Activated naive CD8-positive, alpha-beta T cell treated with anti-CD3 and anti-CD28 coated beads for 36 hours (primary cell): ENCODE data around the gene MUC20. TPM values are rescaled to one million over a fixed set of nuclear protein-coding genes. Genes with fewer than 3 reads are reported as not detected.
A peak's percentile ranks its signal among the peaks of the same experiment; 100 is the strongest.
"Not testable (repeated sequence)": the region's sequence is repeated elsewhere in the genome, so short reads cannot be mapped to it uniquely, and the experiment has no call there.

Source experiments
- DNase-seq: peaks from one replicate; pipeline ENCODE4 v3.0.0; 2021
- H3K27ac Mint-ChIP-seq: one replicate; pipeline ENCODE4 v1.8.0; 2022; ENCODE audit warnings: mild to moderate bottlenecking, moderate library complexity, mixed read lengths
- H3K27me3 Mint-ChIP-seq: one replicate; pipeline ENCODE4 v1.8.0; 2022; ENCODE audit warnings: mild to moderate bottlenecking, mixed read lengths
- H3K36me3 Mint-ChIP-seq: one replicate; pipeline ENCODE4 v1.8.0; 2021; ENCODE audit warnings: mild to moderate bottlenecking, mixed read lengths
- H3K4me1 Mint-ChIP-seq: one replicate; pipeline ENCODE4 v1.8.0; 2021; ENCODE audit warnings: mixed read lengths
- H3K4me3 Mint-ChIP-seq: one replicate; pipeline ENCODE4 v1.8.0; 2022; ENCODE audit warnings: mild to moderate bottlenecking, moderate library complexity, mixed read lengths
- H3K9me3 Mint-ChIP-seq: one replicate; pipeline ENCODE4 v1.8.0; 2022; ENCODE audit warnings: mixed read lengths
- total RNA-seq, 2 experiments: library from RNA; stranded (reverse); gene quantifications; one replicate each; pipeline ENCODE4 v1.2.3, GENCODE V29; 2021

The MUC20 gene, protein sequence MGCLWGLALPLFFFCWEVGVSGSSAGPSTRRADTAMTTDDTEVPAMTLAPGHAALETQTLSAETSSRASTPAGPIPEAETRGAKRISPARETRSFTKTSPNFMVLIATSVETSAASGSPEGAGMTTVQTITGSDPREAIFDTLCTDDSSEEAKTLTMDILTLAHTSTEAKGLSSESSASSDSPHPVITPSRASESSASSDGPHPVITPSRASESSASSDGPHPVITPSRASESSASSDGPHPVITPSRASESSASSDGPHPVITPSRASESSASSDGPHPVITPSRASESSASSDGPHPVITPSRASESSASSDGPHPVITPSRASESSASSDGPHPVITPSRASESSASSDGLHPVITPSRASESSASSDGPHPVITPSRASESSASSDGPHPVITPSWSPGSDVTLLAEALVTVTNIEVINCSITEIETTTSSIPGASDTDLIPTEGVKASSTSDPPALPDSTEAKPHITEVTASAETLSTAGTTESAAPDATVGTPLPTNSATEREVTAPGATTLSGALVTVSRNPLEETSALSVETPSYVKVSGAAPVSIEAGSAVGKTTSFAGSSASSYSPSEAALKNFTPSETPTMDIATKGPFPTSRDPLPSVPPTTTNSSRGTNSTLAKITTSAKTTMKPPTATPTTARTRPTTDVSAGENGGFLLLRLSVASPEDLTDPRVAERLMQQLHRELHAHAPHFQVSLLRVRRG
- under 1 TPM; 0.26 to 0.29 TPM for total RNA-seq

DNA sequence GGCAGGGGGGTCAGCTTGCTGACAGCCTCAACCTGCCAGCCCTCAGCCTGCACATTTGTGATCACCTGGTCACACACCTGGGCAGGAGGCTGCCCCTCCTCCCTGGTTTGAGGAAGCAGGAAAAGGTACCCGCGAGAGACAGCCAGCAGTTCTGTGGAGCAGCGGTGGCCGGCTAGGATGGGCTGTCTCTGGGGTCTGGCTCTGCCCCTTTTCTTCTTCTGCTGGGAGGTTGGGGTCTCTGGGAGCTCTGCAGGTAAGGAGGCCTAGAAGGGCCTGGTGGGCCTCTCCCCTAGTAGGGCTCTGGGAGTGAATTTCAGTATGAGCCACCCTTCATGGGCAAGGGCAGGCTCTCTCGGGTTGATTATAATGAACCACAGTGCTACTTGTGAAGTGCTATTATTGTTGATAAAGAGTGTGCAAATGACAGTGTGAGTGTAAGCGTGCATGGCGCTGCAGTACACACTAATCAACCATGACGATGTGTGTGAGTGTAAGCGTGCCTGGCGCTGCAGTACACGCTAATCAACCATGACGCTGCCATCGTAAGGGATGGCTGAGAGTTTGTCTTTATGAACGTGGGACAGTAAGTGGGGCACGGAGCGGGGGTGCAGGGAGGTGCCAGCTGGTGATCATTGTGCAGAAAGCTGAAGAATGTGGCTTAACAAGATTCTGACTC lies at the start of gene MUC20:
Gene MUC20, plus strand, starts transcription at position 148 of the 676 bp plus-strand sequence. Its CDS starts 30 bp downstream, at position 178.
- not testable (repeated sequence) for H3K27ac Mint-ChIP-seq, H3K4me3 Mint-ChIP-seq

DNA sequence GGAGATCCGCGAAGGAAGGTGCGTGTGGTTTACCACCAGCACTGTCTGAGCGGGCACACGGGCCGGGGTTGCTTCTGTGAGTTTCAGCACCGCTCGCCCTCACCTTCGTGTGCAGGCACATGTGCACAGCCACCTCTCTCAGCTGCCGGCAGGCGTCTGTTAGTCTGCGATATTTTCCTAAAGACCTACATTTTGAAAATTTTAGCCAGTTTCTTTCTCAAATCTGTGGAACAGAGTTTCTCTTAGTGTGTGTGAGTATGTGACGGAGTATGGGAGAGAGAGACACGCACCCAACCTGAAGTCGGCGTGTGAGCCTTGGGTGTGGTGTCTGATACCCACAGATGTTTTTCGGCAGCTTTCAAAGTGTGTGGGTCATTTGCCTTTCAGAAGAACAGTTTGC lies 49.5 kb upstream of the MUC20 start:
- DNase-seq, H3K27ac Mint-ChIP-seq, H3K9me3 Mint-ChIP-seq, H3K4me1 Mint-ChIP-seq, H3K27me3 Mint-ChIP-seq, H3K4me3 Mint-ChIP-seq, H3K36me3 Mint-ChIP-seq: not testable (repeated sequence)

More for the DNA sequence above, at the start of gene MUC20:
- H3K9me3 Mint-ChIP-seq, H3K27me3 Mint-ChIP-seq, H3K4me1 Mint-ChIP-seq, H3K36me3 Mint-ChIP-seq: not testable (repeated sequence)
- DNase-seq: peak; percentile 11

GRCh38 chr3:195673711-195674110 lies 47.1 kb upstream of the MUC20 start:
- DNase-seq, H3K9me3 Mint-ChIP-seq, H3K36me3 Mint-ChIP-seq, H3K27me3 Mint-ChIP-seq, H3K4me1 Mint-ChIP-seq, H3K4me3 Mint-ChIP-seq, H3K27ac Mint-ChIP-seq: not testable (repeated sequence)

DNA sequence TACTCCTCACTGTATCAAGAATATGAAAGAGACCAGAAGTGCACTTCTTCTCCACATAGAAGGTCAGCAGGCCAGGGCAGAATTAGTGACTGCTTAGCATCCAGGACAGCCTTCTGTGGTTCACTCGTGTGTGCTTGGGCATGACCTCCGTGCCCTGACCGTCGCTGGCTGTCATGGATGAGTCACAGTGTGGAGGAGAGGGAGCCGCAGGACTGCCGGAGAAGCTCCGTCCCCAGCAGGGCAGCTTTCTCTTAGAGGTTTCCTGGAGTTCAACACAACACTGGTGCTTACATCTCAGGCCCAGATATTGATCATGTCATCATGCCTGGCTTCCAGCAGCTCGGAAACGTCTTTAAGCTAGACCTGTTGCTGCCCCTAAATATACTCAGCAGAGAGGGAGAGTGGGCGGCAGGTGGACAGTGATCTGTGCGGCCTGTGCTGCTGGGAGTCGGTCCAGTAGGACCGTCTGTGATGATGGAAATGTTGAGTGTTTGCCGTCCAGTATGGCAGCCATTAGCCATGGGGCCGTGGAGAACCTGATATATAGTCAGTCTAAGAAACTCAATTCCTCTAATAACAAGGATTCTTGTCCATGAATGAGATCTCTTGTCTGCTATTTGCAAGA lies 42.3 kb upstream of the MUC20 start:
- H3K4me1 Mint-ChIP-seq, H3K36me3 Mint-ChIP-seq, DNase-seq, H3K4me3 Mint-ChIP-seq, H3K27ac Mint-ChIP-seq, H3K9me3 Mint-ChIP-seq, H3K27me3 Mint-ChIP-seq: not testable (repeated sequence)

DNA sequence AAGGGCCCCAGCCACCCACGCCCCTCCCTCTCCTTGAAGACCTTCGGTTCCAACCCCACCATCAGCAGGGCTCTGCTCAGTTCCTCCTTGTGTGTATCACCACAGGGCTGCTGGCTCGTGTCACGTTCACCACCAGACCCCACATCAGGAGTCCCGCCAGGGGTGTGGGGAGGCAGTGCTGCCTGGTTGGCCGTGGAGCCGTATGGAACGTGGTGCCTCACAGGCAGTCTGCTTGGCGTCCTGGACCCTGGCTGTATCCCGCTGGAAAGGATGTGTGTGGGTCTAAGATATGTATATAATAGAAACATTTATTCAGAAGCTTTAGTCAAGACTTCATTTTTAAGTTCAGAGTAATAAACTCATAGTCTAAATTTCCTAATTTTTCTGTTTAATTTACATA lies 40.1 kb upstream of the MUC20 start:
- not testable (repeated sequence) for H3K27ac Mint-ChIP-seq, H3K27me3 Mint-ChIP-seq, H3K4me3 Mint-ChIP-seq, H3K36me3 Mint-ChIP-seq, H3K4me1 Mint-ChIP-seq, DNase-seq, H3K9me3 Mint-ChIP-seq

DNA sequence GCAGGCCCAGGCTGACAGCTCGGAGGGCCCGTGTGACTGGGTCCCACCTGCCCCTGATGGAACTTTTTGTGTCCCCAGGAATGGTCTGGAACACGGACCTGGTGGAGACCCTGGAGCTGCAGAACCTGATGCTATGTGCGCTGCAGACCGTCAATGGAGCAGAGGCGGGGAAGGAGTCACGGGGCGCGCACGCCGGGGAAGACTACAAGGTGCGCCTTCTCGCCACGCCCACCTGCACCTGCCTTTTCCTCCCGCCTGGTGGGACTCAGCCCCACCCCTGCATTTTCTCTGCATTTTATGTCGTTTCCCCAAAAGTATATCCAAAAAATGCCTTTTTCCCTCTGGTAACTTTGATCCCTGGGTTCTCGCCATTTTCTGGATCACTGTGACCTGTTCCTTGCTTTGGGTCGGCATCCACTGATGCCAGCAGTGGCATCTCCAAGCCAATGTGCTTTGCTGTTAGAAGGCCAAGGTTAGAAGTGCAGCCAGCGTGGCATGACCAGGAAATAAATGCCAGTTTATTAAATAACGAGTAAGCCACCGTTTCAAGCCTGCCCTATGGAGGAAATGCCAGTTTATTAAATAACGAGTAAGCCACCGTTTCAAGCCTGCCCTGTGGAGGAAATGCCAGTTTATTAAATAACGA lies 39.2 kb upstream of the MUC20 start:
- H3K9me3 Mint-ChIP-seq, DNase-seq, H3K4me1 Mint-ChIP-seq, H3K36me3 Mint-ChIP-seq, H3K4me3 Mint-ChIP-seq, H3K27me3 Mint-ChIP-seq, H3K27ac Mint-ChIP-seq: not testable (repeated sequence)

DNA sequence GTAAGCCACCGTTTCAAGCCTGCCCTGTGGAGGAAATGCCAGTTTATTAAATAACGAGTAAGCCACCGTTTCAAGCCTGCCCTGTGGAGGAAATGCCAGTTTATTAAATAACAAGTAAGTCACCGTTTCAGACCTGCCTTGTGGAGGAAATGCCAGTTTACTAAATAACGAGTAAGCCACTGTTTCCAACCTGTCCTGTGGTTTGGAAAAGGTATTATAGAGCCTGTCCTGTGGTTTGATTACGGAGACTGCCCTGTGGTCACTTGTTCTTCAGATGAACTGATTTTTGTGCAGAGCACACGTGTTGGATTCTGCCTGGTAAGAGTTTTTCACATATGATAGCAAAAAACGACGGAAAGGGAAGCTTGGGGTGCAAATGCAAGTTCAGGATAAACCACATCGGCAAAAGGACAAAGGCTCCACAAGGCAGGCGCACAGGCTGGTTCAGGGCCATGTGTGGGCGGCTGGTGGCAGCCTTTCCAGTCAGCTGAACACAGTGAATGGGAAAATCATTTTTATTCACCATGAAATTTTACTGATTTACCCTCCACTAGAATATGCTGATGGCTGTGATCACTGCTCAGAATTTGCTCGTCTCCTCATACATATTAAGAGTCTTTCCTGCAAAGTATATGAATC lies 38.6 kb upstream of the MUC20 start:
- not testable (repeated sequence) for H3K4me3 Mint-ChIP-seq, DNase-seq, H3K27ac Mint-ChIP-seq, H3K4me1 Mint-ChIP-seq, H3K36me3 Mint-ChIP-seq, H3K9me3 Mint-ChIP-seq, H3K27me3 Mint-ChIP-seq

DNA sequence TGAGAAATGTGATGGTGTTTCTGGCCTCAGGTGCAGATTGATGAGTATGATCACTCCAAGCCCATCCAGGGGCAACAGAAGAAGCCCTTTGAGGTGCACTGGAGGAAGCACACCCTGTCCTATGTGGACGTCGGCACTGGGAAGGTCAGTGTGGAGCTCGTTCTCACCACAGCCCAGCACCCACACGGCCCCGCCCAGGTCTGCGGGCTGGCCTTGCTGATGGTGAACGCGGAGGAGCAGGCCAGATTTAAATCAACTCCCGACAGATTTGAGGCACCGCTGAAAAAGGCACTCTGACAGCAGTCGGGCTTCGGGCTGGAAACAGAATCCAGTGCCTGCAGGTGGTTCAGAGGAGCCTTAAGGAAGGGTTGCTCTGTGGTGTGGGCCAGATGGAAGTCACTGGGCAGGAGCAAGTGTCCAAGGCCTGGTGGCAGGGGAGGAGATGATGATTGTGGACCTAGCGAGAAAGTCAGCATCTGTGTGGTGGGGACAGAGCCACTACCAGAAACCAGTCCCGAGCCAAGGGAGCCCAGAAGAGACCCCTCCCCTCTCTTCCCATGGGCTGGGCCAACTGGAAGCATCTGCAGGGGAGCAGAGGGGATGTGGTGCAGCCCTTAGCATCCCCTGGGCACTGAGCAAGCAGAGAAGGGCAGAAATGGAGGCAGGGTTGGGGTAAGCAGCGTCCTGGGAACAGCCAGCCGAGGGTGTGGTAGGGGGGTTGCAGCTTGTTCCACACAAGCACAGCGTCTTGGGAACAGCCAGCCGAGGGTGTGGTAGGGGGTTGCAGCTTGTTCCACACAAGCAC lies 36.9 kb upstream of the MUC20 start:
- not testable (repeated sequence) for DNase-seq, H3K4me1 Mint-ChIP-seq, H3K27me3 Mint-ChIP-seq, H3K4me3 Mint-ChIP-seq, H3K9me3 Mint-ChIP-seq
- H3K36me3 Mint-ChIP-seq: peaks cover 14% of the 10 kb centered on the region
- H3K27ac Mint-ChIP-seq: peak overlapping the region; percentile 35

- not testable (repeated sequence) for H3K27me3 Mint-ChIP-seq, H3K9me3 Mint-ChIP-seq, H3K4me1 Mint-ChIP-seq, H3K27ac Mint-ChIP-seq, H3K4me3 Mint-ChIP-seq, DNase-seq
- peaks cover 14% of the 10 kb centered on the region for H3K36me3 Mint-ChIP-seq
Measured at GRCh38 chr3:195684527-195685257, 36.1 kb upstream of the MUC20 start.

GRCh38 chr3:195686537-195687208 lies 34.1 kb upstream of the MUC20 start:
- H3K9me3 Mint-ChIP-seq, H3K27ac Mint-ChIP-seq, H3K4me1 Mint-ChIP-seq, H3K4me3 Mint-ChIP-seq, DNase-seq, H3K27me3 Mint-ChIP-seq: not testable (repeated sequence)
- peaks cover 14% of the 10 kb centered on the region for H3K36me3 Mint-ChIP-seq

DNA sequence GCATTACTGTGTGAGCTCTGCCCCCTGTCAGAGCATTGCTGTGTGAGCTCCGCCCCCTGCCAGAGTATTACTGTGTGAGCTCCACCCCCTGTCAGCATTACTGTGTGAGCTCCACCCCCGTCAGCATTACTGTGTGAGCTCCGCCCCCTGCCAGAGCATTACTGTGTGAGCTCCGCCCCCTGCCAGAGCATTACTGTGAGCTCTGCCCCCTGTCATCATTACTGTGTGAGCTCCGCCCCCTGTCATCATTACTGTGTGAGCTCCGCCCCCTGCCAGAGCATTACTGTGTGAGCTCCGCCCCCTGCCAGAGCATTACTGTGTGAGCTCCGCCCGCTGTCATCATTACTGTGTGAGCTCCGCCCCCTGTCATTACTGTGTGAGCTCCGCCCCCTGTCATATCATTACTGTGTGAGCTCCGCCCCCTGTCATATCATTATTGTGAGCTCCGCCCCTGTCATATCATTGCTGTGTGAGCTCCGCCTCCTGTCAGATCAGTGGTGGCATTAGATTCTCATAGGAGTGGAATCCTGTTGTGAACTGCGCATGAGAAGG lies 33.5 kb upstream of the MUC20 start:
- not testable (repeated sequence) for H3K27me3 Mint-ChIP-seq, H3K9me3 Mint-ChIP-seq, H3K4me3 Mint-ChIP-seq, H3K27ac Mint-ChIP-seq
- Mint-ChIP-seq H3K36me3 (peaks cover 20% of the 10 kb centered on the region), H3K4me1 (peaks cover 11% of the 10 kb centered on the region)
- peak; percentile 52 for DNase-seq

GRCh38 chr3:195688471-195689183 lies 32.2 kb upstream of the MUC20 start:
- peaks cover 30% of the 10 kb centered on the region for H3K36me3 Mint-ChIP-seq
- H3K9me3 Mint-ChIP-seq, H3K4me3 Mint-ChIP-seq, H3K27ac Mint-ChIP-seq, H3K27me3 Mint-ChIP-seq, DNase-seq: not testable (repeated sequence)
- H3K4me1 Mint-ChIP-seq: peaks cover 19% of the 10 kb centered on the region
